Upper lobe of right lung (tissue), 1 donor: ENCODE results near the gene GPRC6A. TPM values are rescaled to one million over a fixed set of nuclear protein-coding genes. Genes with fewer than 3 reads are reported as not detected.

Source experiments
- ATAC-seq: fragments of 200-7000 bp; cut with Tn5 transposase; one replicate; pipeline ENCODE4 v1.9.1; 2020; ENCODE audit warnings: mild to moderate bottlenecking, moderate library complexity
- DNase-seq: peaks from one replicate; pipeline ENCODE4 v3.0.0-alpha.2; 2020
- H3K27ac ChIP-seq: fragments of 200-600 bp; one replicate; pipeline ENCODE4 v1.8.0; 2022
- H3K27me3 ChIP-seq: fragments of 200-600 bp; one replicate; pipeline ENCODE4 v1.8.0; 2022; ENCODE audit warnings: mild to moderate bottlenecking
- H3K36me3 ChIP-seq: fragments of 200-600 bp; one replicate; pipeline ENCODE4 v1.8.0; 2022
- H3K4me1 ChIP-seq: fragments of 200-600 bp; one replicate; pipeline ENCODE4 v1.8.0; 2022
- H3K4me3 ChIP-seq: fragments of 200-600 bp; one replicate; pipeline ENCODE4 v1.8.0; 2022; ENCODE audit warnings: mild to moderate bottlenecking
- H3K9me3 ChIP-seq: fragments of 200-600 bp; one replicate; pipeline ENCODE4 v1.8.0; 2022
- intact Hi-C: fragments of 100-400 bp; cut with DNase I; formaldehyde crosslinking; loops from one replicate; pipeline ENCODE4 v1.11.0; 2022
- total RNA-seq: library from RNA; stranded (reverse); fragmentation: NEBNext Ultra II Directional; extraction: Animal tissue kit (Norgen Biotek cat#: 25700); gene quantifications from one replicate; pipeline ENCODE4 v1.2.1, GENCODE V29; 2021
- TF ChIP-seq, protein P1 (sequence below): fragments of 200-600 bp; IDR thresholded peaks from one replicate; pipeline ENCODE4 v1.8.0; 2022; ENCODE audit warnings: antibody characterized with exemption
- donor health status: DM: no; HTN: yes; CAD: no; lungs with severe emphysema.

The GPRC6A gene
- total RNA-seq, 1 donor from 2014 or later = not detected

GRCh38 chr6:116866281-116866871, 37.5 kb upstream of the GPRC6A start:
- intact Hi-C loops = no loop called here
- peaks cover 3% of the 10 kb centered on the region for H3K27me3 ChIP-seq
- TF ChIP-seq, protein P1, sequence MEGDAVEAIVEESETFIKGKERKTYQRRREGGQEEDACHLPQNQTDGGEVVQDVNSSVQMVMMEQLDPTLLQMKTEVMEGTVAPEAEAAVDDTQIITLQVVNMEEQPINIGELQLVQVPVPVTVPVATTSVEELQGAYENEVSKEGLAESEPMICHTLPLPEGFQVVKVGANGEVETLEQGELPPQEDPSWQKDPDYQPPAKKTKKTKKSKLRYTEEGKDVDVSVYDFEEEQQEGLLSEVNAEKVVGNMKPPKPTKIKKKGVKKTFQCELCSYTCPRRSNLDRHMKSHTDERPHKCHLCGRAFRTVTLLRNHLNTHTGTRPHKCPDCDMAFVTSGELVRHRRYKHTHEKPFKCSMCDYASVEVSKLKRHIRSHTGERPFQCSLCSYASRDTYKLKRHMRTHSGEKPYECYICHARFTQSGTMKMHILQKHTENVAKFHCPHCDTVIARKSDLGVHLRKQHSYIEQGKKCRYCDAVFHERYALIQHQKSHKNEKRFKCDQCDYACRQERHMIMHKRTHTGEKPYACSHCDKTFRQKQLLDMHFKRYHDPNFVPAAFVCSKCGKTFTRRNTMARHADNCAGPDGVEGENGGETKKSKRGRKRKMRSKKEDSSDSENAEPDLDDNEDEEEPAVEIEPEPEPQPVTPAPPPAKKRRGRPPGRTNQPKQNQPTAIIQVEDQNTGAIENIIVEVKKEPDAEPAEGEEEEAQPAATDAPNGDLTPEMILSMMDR = no peak
- ATAC-seq (no peak), DNase-seq (no peak)
- no peaks in the 10 kb centered on the region for H3K9me3 ChIP-seq
- H3K4me3 ChIP-seq = no peak overlapping the region
- H3K36me3 ChIP-seq = no peaks in the 10 kb centered on the region
- H3K4me1 ChIP-seq = no peaks in the 10 kb centered on the region
- H3K27ac ChIP-seq = no peak overlapping the region

- H3K4me1 ChIP-seq = no peaks in the 10 kb centered on the region
- H3K4me3 ChIP-seq = no peak overlapping the region
- no peaks in the 10 kb centered on the region for H3K27me3 ChIP-seq
- TF ChIP-seq, protein P1 = no peak
- no peak overlapping the region for H3K27ac ChIP-seq
- ATAC-seq = no peak
- no peaks in the 10 kb centered on the region for H3K36me3 ChIP-seq
- intact Hi-C loops = no loop called here
- DNase-seq = no peak
- H3K9me3 ChIP-seq = peaks cover 14% of the 10 kb centered on the region
These were observed 30.4 kb upstream of the GPRC6A start for GRCh38 chr6:116859264-116859663.

DNA sequence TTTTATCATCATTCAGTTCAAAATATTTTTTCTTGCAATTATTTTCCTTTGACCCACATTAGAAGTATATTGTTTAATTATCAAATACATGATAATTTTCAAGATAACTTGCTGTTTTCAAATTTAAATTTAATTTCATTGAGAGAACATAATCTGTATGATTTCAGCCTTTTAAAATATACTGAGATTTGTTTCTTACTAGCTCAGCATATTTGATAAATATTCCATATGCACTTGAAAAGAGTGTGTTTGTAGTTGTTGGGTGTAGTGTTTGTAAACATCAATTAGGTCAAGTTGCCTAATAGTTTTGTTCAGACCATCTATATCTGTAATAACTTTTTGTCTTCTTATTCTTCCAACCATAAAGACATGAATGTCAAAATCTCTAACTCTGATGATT, 29.2 kb upstream of the GPRC6A start:
- H3K36me3 ChIP-seq = no peaks in the 10 kb centered on the region
- no peak overlapping the region for H3K27ac ChIP-seq
- no peaks in the 10 kb centered on the region for H3K27me3 ChIP-seq
- DNase-seq (no peak), ATAC-seq (no peak)
- intact Hi-C loops = no loop called here
- H3K4me3 ChIP-seq = no peak overlapping the region
- peaks cover 14% of the 10 kb centered on the region for H3K9me3 ChIP-seq
- TF ChIP-seq, protein P1 = no peak
- H3K4me1 ChIP-seq = no peaks in the 10 kb centered on the region

GRCh38 chr6:116847227-116847626, 18.3 kb upstream of the GPRC6A start:
- TF ChIP-seq, protein P1 = peak; percentile 33
- ATAC-seq (peak; percentile 49), DNase-seq (no peak)
- H3K27ac ChIP-seq = no peak overlapping the region
- no peaks in the 10 kb centered on the region for H3K4me1 ChIP-seq
- H3K4me3 ChIP-seq = no peak overlapping the region
- H3K36me3 ChIP-seq = no peaks in the 10 kb centered on the region
- no peaks in the 10 kb centered on the region for H3K27me3 ChIP-seq
- intact Hi-C loops = no loop called here
- no peaks in the 10 kb centered on the region for H3K9me3 ChIP-seq

DNA sequence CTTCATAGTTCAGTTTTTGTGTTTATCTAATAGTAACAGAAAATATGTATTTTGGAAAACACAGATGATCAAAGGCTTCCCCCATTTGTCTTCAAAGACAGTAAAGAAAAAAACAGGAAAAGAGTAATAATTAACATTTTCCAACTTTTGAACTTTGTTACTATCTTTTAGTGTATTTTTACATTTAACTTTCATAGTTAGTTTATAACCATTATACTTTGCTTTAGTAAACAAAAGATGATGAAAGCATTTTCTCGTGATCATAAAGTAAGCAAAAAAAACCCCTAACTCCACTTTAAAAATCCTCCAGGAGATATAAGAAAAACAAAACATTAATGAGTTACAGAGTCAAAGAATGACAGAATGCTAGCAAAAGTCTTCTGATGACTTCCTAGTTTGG, 13.6 kb upstream of the GPRC6A start:
- Histone ChIP-seq H3K4me1 (no peaks in the 10 kb centered on the region), H3K4me3 (no peak overlapping the region), H3K9me3 (no peaks in the 10 kb centered on the region), H3K27me3 (no peaks in the 10 kb centered on the region), H3K27ac (no peak overlapping the region), H3K36me3 (no peaks in the 10 kb centered on the region)
- TF ChIP-seq, protein P1 = no peak
- ATAC-seq = no peak
- DNase-seq = no peak
- intact Hi-C loops = no loop called here

GRCh38 chr6:116840091-116840490, 11.2 kb upstream of the GPRC6A start:
- no peak overlapping the region for H3K4me3 ChIP-seq
- no peaks in the 10 kb centered on the region for H3K4me1 ChIP-seq
- H3K27ac ChIP-seq = no peak overlapping the region
- H3K36me3 ChIP-seq = no peaks in the 10 kb centered on the region
- intact Hi-C loops = no loop called here
- no peaks in the 10 kb centered on the region for H3K27me3 ChIP-seq
- TF ChIP-seq, protein P1 = no peak
- ATAC-seq = no peak
- DNase-seq = no peak
- no peaks in the 10 kb centered on the region for H3K9me3 ChIP-seq
